OCI-LY3 (cell line): ENCODE results near the gene NFIB.

ENCODE experiments used
- H2AFZ ChIP-seq: fragments of 200-600, 300-600 bp; shearing (Covaris generic); 2 replicates; pipeline ENCODE4 v1.6.0; 2014; ENCODE audit warnings: antibody characterized with exemption, low read depth, low read length
- H3K27ac ChIP-seq: fragments of 200-600, 300-600 bp; sonication (generic); 2 replicates; pipeline ENCODE4 v1.5.1; 2014; ENCODE audit warnings: mild to moderate bottlenecking, low read length, moderate library complexity, mixed read lengths
- H3K27me3 ChIP-seq: fragments of 200-600, 300-600 bp; sonication (generic); 2 replicates; pipeline ENCODE4 v1.6.1; 2014; ENCODE audit warnings: low read depth, low read length, mixed read lengths
- H3K36me3 ChIP-seq: fragments of 200-600, 300-600 bp; sonication (generic); replicated peaks from 2 replicates; pipeline ENCODE3; 2014; ENCODE audit warnings: low read depth, low read length, mixed read lengths
- H3K4me1 ChIP-seq: fragments of 300-600, 200-600 bp; sonication (generic); 2 replicates; pipeline ENCODE4 v1.6.1; 2014; ENCODE audit warnings: low read length, mixed read lengths
- H3K4me2 ChIP-seq: fragments of 200-600, 300-600 bp; sonication (generic); 2 replicates; pipeline ENCODE4 v1.6.1; 2014; ENCODE audit warnings: low read length, mixed read lengths
- H3K4me3 ChIP-seq: fragments of 300-600, 200-600 bp; sonication (generic); 2 replicates; pipeline ENCODE4 v1.5.1; 2014; ENCODE audit warnings: antibody characterized with exemption, mild to moderate bottlenecking, low read length, moderate library complexity
- H3K79me2 ChIP-seq: fragments of 300-600, 200-600 bp; shearing (Covaris generic); 2 replicates; pipeline ENCODE4 v1.6.1; 2014; ENCODE audit warnings: mild to moderate bottlenecking, low read length, mixed read lengths
- H3K9ac ChIP-seq: fragments of 300-600, 200-600 bp; shearing (Covaris generic); 2 replicates; pipeline ENCODE4 v1.6.0; 2014; ENCODE audit warnings: mild to moderate bottlenecking, low read length, moderate library complexity
- H3K9me3 ChIP-seq: fragments of 200-600, 300-600 bp; shearing (Covaris generic); 2 replicates; pipeline ENCODE4 v1.6.1; 2014; ENCODE audit warnings: low read length, mixed read lengths; ENCODE audit not compliant: insufficient read depth
- H4K20me1 ChIP-seq: fragments of 200-600, 300-600 bp; sonication (generic); 2 replicates; pipeline ENCODE4 v1.6.1; 2016; ENCODE audit warnings: low read length, mixed read lengths; ENCODE audit not compliant: insufficient read depth
- EZH2phosphoT487 ChIP-seq: fragments of 200-600 bp; shearing (Covaris generic); IDR thresholded peaks from 2 replicates; pipeline ENCODE4 v1.6.1; 2018; ENCODE audit warnings: antibody characterized with exemption, mixed run types, low read depth
- TF ChIP-seq, protein P1 (sequence below): fragments of 200-600, 300-600 bp; sonication (generic); IDR thresholded peaks from 2 replicates; pipeline ENCODE4 v1.5.1; 2014; ENCODE audit warnings: antibody characterized with exemption, low read length, low read depth

Gene NFIB

DNA sequence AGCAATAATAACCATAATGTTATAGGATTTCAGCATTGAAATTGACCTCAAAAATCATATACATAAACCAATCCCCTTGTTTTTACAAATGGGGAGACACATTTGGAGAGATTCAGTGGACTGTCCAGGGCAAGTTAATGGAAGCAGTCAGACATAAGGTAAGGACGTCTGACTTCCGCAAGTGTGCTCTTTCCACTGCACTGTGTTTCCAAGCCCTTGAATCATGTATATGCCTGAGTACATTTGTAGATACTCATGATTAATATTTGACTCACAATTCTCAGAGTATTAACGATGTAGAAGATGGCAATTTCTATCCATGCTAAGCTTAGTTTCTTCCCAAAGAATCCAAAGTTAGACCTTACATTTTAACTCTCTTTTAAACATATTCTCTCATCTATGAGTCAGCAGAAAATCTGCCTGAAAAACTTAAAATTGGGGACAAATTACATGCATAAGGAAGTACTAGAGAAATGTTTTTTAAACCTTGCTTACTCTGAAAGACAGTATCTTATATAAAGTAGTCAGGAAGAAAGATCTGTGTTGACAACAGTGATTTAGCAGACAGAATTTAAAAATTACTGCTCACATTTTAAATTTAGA is 165.3 kb downstream of the NFIB start:
- H3K79me2 ChIP-seq = no peaks in the 10 kb centered on the region
- H3K4me2 ChIP-seq = no peak overlapping the region
- H3K4me3 ChIP-seq = no peak overlapping the region
- no peaks in the 10 kb centered on the region for H3K36me3 ChIP-seq
- no peak overlapping the region for H3K27ac ChIP-seq
- no peak overlapping the region for H3K9ac ChIP-seq
- no peaks in the 10 kb centered on the region for H4K20me1 ChIP-seq
- H2AFZ ChIP-seq = no peak overlapping the region
- H3K4me1 ChIP-seq = no peaks in the 10 kb centered on the region
- no peaks in the 10 kb centered on the region for H3K9me3 ChIP-seq
- peaks cover 18% of the 10 kb centered on the region for H3K27me3 ChIP-seq
- TF ChIP-seq EZH2phosphoT487 = no peak
- TF ChIP-seq, protein P1, sequence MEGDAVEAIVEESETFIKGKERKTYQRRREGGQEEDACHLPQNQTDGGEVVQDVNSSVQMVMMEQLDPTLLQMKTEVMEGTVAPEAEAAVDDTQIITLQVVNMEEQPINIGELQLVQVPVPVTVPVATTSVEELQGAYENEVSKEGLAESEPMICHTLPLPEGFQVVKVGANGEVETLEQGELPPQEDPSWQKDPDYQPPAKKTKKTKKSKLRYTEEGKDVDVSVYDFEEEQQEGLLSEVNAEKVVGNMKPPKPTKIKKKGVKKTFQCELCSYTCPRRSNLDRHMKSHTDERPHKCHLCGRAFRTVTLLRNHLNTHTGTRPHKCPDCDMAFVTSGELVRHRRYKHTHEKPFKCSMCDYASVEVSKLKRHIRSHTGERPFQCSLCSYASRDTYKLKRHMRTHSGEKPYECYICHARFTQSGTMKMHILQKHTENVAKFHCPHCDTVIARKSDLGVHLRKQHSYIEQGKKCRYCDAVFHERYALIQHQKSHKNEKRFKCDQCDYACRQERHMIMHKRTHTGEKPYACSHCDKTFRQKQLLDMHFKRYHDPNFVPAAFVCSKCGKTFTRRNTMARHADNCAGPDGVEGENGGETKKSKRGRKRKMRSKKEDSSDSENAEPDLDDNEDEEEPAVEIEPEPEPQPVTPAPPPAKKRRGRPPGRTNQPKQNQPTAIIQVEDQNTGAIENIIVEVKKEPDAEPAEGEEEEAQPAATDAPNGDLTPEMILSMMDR = no peak

- Histone ChIP-seq H3K9ac (no peak overlapping the region), H3K79me2 (no peaks in the 10 kb centered on the region), H3K4me3 (no peak overlapping the region), H3K36me3 (no peaks in the 10 kb centered on the region), H2AFZ (no peak overlapping the region), H3K27me3 (peaks cover 15% of the 10 kb centered on the region), H3K27ac (no peak overlapping the region), H3K4me1 (no peaks in the 10 kb centered on the region), H3K4me2 (no peak overlapping the region), H3K9me3 (no peaks in the 10 kb centered on the region), H4K20me1 (no peaks in the 10 kb centered on the region)
- TF ChIP-seq, protein P1 = no peak
- TF ChIP-seq EZH2phosphoT487 = no peak
Measured at GRCh38 chr9:14147738-14148137, 166.2 kb downstream of the NFIB start.

- H3K36me3 ChIP-seq = no peaks in the 10 kb centered on the region
- peaks cover 10% of the 10 kb centered on the region for H3K27me3 ChIP-seq
- no peaks in the 10 kb centered on the region for H3K9me3 ChIP-seq
- no peak overlapping the region for H2AFZ ChIP-seq
- no peaks in the 10 kb centered on the region for H4K20me1 ChIP-seq
- H3K27ac ChIP-seq = no peak overlapping the region
- no peak overlapping the region for H3K4me3 ChIP-seq
- H3K4me1 ChIP-seq = no peaks in the 10 kb centered on the region
- H3K9ac ChIP-seq = no peak overlapping the region
- no peak for TF ChIP-seq EZH2phosphoT487
- TF ChIP-seq, protein P1 = no peak
- H3K4me2 ChIP-seq = no peak overlapping the region
- no peaks in the 10 kb centered on the region for H3K79me2 ChIP-seq
Measured at GRCh38 chr9:14146201-14146874, 167.6 kb downstream of the NFIB start.

DNA sequence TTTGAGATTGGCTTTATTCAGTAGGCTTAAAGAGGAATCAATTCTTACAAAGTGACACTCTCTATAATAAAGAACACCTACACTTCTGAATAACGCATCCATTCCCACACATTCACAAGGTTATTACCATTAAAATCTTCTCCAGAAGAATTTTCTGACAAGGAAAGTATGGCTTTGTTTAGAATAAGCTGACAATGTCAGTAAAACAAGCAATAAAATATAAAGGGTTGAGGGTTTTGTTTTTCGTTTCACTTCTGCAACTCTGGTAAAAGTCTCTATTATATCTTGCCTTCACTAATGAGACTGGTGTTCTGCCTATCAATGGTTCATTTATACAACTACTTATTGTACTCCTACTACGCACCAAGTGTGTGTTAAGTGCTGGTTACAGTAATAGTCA is 169.7 kb downstream of the NFIB start:
- Histone ChIP-seq H3K4me1 (peaks cover 4% of the 10 kb centered on the region), H3K27me3 (no peaks in the 10 kb centered on the region), H3K27ac (no peak overlapping the region), H3K4me3 (no peak overlapping the region), H3K4me2 (no peak overlapping the region), H3K36me3 (no peaks in the 10 kb centered on the region), H4K20me1 (no peaks in the 10 kb centered on the region), H3K79me2 (no peaks in the 10 kb centered on the region), H3K9me3 (no peaks in the 10 kb centered on the region), H2AFZ (no peak overlapping the region), H3K9ac (no peak overlapping the region)
- TF ChIP-seq, protein P1 = no peak
- TF ChIP-seq EZH2phosphoT487 = no peak
